GM23248 (cell line): ENCODE results near the gene PDE1A. TPM values are rescaled to one million over a fixed set of nuclear protein-coding genes. Genes with fewer than 3 reads are reported as not detected.

Source experiments
- DNase-seq: peaks from one replicate; pipeline ENCODE4 v3.0.0-alpha.2; 2015
- H2AFZ ChIP-seq: fragments of 200-600 bp; sonication (generic); 2 replicates; pipeline ENCODE4 v1.6.1; 2016; ENCODE audit warnings: antibody characterized with exemption
- H3F3A ChIP-seq: fragments of 200-600 bp; sonication (generic); 2 replicates; pipeline ENCODE4 v1.6.1; 2016; ENCODE audit warnings: mild to moderate bottlenecking, antibody characterized with exemption, mixed run types; ENCODE audit not compliant: insufficient read depth
- H3K27ac ChIP-seq: fragments of 200-600 bp; sonication (generic); 2 replicates; pipeline ENCODE4 v1.5.1; 2016; ENCODE audit warnings: mild to moderate bottlenecking
- H3K27me3 ChIP-seq: fragments of 200-600 bp; sonication (generic); replicated peaks from 2 replicates; pipeline ENCODE4 v1.6.1; 2016; ENCODE audit warnings: mild to moderate bottlenecking; ENCODE audit not compliant: insufficient read depth
- H3K36me3 ChIP-seq: fragments of 200-600 bp; sonication (generic); 2 replicates; pipeline ENCODE4 v1.6.1; 2016; ENCODE audit warnings: low read depth, mild to moderate bottlenecking
- H3K4me1 ChIP-seq: fragments of 200-600 bp; sonication (generic); 2 replicates; pipeline ENCODE4 v1.6.1; 2016; ENCODE audit warnings: mild to moderate bottlenecking; ENCODE audit not compliant: insufficient read depth
- H3K4me2 ChIP-seq: fragments of 200-600 bp; sonication (generic); one replicate; pipeline ENCODE4 v1.6.1; 2016; ENCODE audit warnings: mild to moderate bottlenecking; ENCODE audit not compliant: unreplicated experiment
- H3K4me3 ChIP-seq: fragments of 200-600 bp; sonication (generic); 2 replicates; pipeline ENCODE4 v1.5.1; 2016; ENCODE audit warnings: mild to moderate bottlenecking
- H3K79me2 ChIP-seq: fragments of 200-600 bp; sonication (generic); 2 replicates; pipeline ENCODE4 v1.6.1; 2016; ENCODE audit warnings: mild to moderate bottlenecking; ENCODE audit not compliant: insufficient read depth
- H3K9ac ChIP-seq: fragments of 200-600 bp; sonication (generic); 2 replicates; pipeline ENCODE4 v1.6.1; 2016; ENCODE audit warnings: mild to moderate bottlenecking
- H3K9me2 ChIP-seq: fragments of 200-600 bp; sonication (generic); 2 replicates; pipeline ENCODE4 v1.6.1; 2016; ENCODE audit warnings: mixed run types, mild to moderate bottlenecking, moderate library complexity; ENCODE audit not compliant: insufficient read depth
- H3K9me3 ChIP-seq: fragments of 200-600 bp; sonication (generic); one replicate; pipeline ENCODE4 v1.6.1; 2017; ENCODE audit warnings: low read depth
- H4K20me1 ChIP-seq: fragments of 200-600 bp; sonication (generic); 2 replicates; pipeline ENCODE4 v1.6.0; 2016; ENCODE audit not compliant: insufficient read depth
- EZH2 ChIP-seq: fragments of 200-600 bp; sonication (generic); IDR thresholded peaks from 2 replicates; pipeline ENCODE4 v1.6.1; 2018; ENCODE audit warnings: antibody characterized with exemption, mild to moderate bottlenecking; ENCODE audit not compliant: insufficient read depth, poor library complexity, severe bottlenecking
- EZH2phosphoT487 ChIP-seq: fragments of 200-600 bp; sonication (generic); IDR thresholded peaks from 2 replicates; pipeline ENCODE4 v1.6.1; 2018; ENCODE audit warnings: antibody characterized with exemption, moderate library complexity, mild to moderate bottlenecking, low read depth; ENCODE audit not compliant: insufficient read depth
- WGBS, 2 experiments: methylation state at CpG; one replicate each; pipeline ENCODE4 v1.1.6; 2015 to 2017; ENCODE audit warnings: low lambda C conversion rate in 2 of 2, low coverage in 1 of 2; ENCODE audit errors: missing lambda C conversion rate in 2 of 2; 5-methylcytosine and 5-hydroxymethylcytosine counted together
- in situ Hi-C: fragments of 300-500 bp; cut with MboI; formaldehyde crosslinking; loops from 2 replicates; pipeline ENCODE4 v1.15.0; 2020
- polyA plus RNA-seq: library from polyadenylated mRNA; unstranded; fragments of >200 nt; fragmentation: Nextera tagmentation; extraction: Ambion mirVana; gene quantifications from 2 replicates; pipeline ENCODE4 v1.2.1, GENCODE V29; 2016
- small RNA-seq: library from RNA; depleted of rRNA; stranded (forward); fragments of <200 nt; gene quantifications from one replicate; pipeline ENCODE3, GENCODE V24; 2014; ENCODE audit warnings: low read depth, low replicate concordance
- total RNA-seq: library from RNA; depleted of rRNA; stranded (reverse); fragments of >200 nt; shearing (Covaris generic); gene quantifications from 2 replicates; pipeline ENCODE4 v1.2.3, GENCODE V29; 2014

The PDE1A gene
- total and polyA plus RNA-seq, 2 experiments from 2014 or later, result 1.0 to 1.9 TPM

DNA sequence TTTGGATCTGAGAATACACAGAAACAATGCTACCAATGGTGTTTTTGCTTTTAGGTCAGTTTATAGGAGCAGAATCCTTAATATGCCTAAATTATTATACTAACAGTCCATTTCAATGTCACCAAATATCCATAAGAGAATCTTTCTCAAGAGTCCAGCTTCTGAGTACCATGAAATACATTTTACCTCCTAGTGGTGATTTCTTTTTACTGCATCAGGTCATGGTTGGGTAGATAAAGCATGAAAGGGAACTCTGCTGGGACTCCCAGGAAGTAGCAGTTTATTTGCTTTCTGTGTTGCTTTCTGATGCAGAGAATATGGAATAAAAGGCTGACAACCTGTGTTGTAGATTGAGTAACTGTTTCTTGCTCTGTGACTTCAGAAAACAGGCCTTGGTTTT lies 325.6 kb downstream of the PDE1A start:
- no peak overlapping the region for H3K27ac ChIP-seq
- H3K4me3 ChIP-seq, result no peak overlapping the region
- no peak overlapping the region for H3K4me2 ChIP-seq
- no peaks in the 10 kb centered on the region for H4K20me1 ChIP-seq
- H3K9ac ChIP-seq, result no peak overlapping the region
- H3F3A ChIP-seq, result no peaks in the 10 kb centered on the region
- H3K9me2 ChIP-seq, result 0 out of 2 replicates have a peak, but pooled peaks cover 5% of the 10 kb centered on the region
- H3K4me1 ChIP-seq, result no peaks in the 10 kb centered on the region
- no peaks in the 10 kb centered on the region for H3K27me3 ChIP-seq
- no peaks in the 10 kb centered on the region for H3K79me2 ChIP-seq
- H3K9me3 ChIP-seq, result no peaks in the 10 kb centered on the region
- no peaks in the 10 kb centered on the region for H3K36me3 ChIP-seq
- DNase-seq, result peak; percentile 3
- no peak overlapping the region for H2AFZ ChIP-seq
- TF ChIP-seq EZH2 (no peak), EZH2phosphoT487 (no peak)
- in situ Hi-C loops, result no loop called here

DNA sequence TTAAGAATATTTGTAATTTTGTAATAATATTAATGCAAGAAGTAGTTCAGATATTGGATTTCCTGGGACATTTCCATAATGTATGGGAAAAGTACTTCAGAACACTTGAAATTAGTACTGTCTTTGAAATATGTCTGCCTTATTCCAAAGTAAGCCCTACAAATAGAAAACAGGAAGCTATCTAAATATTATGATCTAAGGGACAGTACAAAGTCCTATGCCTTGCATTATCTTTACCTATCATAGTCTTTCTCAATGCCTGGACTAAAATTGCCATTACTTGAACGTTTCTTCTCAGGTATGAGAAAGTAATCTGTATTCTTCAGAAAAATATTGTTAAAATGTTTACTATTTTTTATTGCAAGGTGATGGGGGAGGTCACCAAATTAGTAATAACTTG lies 328.2 kb downstream of the PDE1A start:
- H3K27me3 ChIP-seq, result no peaks in the 10 kb centered on the region
- 5 to 7% methylated on average over 1 of the region's 1 CpG for WGBS, 2 experiments
- H2AFZ ChIP-seq, result no peak overlapping the region
- H3K9me2 ChIP-seq, result no peaks in the 10 kb centered on the region
- TF ChIP-seq EZH2phosphoT487 (no peak), EZH2 (no peak)
- DNase-seq, result no peak
- no peak overlapping the region for H3K4me2 ChIP-seq
- no peaks in the 10 kb centered on the region for H3K79me2 ChIP-seq
- H3K4me3 ChIP-seq, result no peak overlapping the region
- no peaks in the 10 kb centered on the region for H3K4me1 ChIP-seq
- no peaks in the 10 kb centered on the region for H4K20me1 ChIP-seq
- no peak overlapping the region for H3K9ac ChIP-seq
- H3F3A ChIP-seq, result no peaks in the 10 kb centered on the region
- H3K9me3 ChIP-seq, result no peaks in the 10 kb centered on the region
- in situ Hi-C loops, result loop anchor here (25.0 kb wide), 1 partner anchor 1011 kb away; no protein-coding TSS in a partner anchor
- H3K27ac ChIP-seq, result no peak overlapping the region
- H3K36me3 ChIP-seq, result no peaks in the 10 kb centered on the region

DNA sequence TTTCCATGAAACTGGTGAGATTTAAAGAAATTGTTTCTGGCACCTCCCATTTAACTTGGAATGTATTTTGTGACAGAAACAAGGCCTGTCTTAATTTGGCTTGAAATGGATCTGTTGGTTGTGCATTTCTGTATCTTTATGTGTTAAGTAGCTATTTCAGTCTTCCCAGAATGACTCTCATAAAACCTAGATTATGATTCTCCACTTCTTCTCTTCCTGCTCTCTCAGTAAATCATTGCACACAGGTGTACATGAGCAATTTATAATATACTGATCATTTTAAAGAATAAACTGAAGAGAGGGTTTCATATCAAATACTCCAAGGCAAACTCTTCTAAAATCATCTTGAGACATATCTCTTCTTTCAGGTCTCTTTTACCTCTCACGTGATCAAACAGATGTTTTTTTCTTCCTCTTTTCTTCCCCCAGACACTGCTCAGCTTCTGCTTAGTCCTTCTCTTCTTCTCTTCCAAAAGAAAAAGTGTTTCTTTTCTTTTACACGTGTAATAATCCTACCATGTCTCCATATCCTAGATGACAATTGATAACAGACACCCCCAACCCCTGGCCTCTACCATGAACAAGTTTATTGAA lies 329.2 kb downstream of the PDE1A start:
- 41 to 52% methylated on average over 2 of the region's 2 CpGs for WGBS, 2 experiments
- no peak for TF ChIP-seq EZH2phosphoT487
- TF ChIP-seq EZH2, result no peak
- no peaks in the 10 kb centered on the region for H3K9me2 ChIP-seq
- no peak overlapping the region for H2AFZ ChIP-seq
- no peaks in the 10 kb centered on the region for H3K79me2 ChIP-seq
- no peak overlapping the region for H3K4me3 ChIP-seq
- in situ Hi-C loops, result loop anchor here (25.0 kb wide), 1 partner anchor 1010 kb away; no protein-coding TSS in a partner anchor
- no peaks in the 10 kb centered on the region for H3K4me1 ChIP-seq
- no peak for DNase-seq
- H3K27ac ChIP-seq, result no peak overlapping the region
- no peaks in the 10 kb centered on the region for H3K36me3 ChIP-seq
- H3K27me3 ChIP-seq, result no peaks in the 10 kb centered on the region
- H3F3A ChIP-seq, result no peaks in the 10 kb centered on the region
- H4K20me1 ChIP-seq, result no peaks in the 10 kb centered on the region
- H3K9ac ChIP-seq, result no peak overlapping the region
- no peak overlapping the region for H3K4me2 ChIP-seq
- H3K9me3 ChIP-seq, result no peaks in the 10 kb centered on the region

DNA sequence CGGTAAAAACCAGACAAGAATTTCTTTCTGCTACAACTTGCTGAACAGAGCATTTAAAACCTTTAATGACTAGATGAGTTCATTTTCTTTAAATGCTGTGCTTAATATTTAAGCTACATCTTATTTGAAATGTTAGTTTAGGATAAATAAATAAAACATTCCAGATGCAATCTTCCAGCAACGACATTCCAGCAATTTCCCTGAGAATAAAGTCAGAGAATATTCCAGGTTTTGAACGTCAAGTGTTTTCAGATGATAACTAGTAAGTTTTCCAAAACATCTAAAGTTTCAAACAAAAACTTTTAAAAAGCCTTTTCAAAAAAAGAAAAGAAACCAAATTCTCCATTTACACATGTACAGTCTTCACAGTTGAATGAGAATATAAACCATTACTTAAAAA lies 336.4 kb downstream of the PDE1A start:
- Histone ChIP-seq H3K36me3 (no peaks in the 10 kb centered on the region), H3K79me2 (no peaks in the 10 kb centered on the region), H3K9ac (no peak overlapping the region), H3K4me1 (no peaks in the 10 kb centered on the region), H2AFZ (no peak overlapping the region), H3K27me3 (no peaks in the 10 kb centered on the region), H4K20me1 (no peaks in the 10 kb centered on the region), H3K9me3 (no peaks in the 10 kb centered on the region), H3K9me2 (no peaks in the 10 kb centered on the region), H3F3A (no peaks in the 10 kb centered on the region), H3K4me2 (no peak overlapping the region), H3K27ac (no peak overlapping the region), H3K4me3 (no peak overlapping the region)
- 63 to 68% methylated on average over 3 of the region's 3 CpGs for WGBS, 2 experiments
- TF ChIP-seq EZH2phosphoT487 (no peak), EZH2 (no peak)
- in situ Hi-C loops, result loop anchor here (25.0 kb wide), 1 partner anchor 1003 kb away; no protein-coding TSS in a partner anchor
- DNase-seq, result no peak

Small RNAs within 50 kb of the gene (small RNA-seq; reads per million reads assigned to genes)
- not detected for gene RN7SL267P
